ENCODE results near the gene DDX41. TPM values are rescaled to one million over a fixed set of nuclear protein-coding genes. Genes with fewer than 3 reads are reported as not detected.

Gene DDX41
- total and polyA plus RNA-seq, 2 of the 13 experiments (the other 11 are each of a cell fraction or from before 2014, with no cell fraction given): 62.8 to 105 TPM

- TF ChIP-seq ZHX2 (IDR thresholded peaks at IDR 0.05; ENCODE audit: low read depth) (no peak), ZHX2 (CRISPR knock-in tag; IDR thresholded peaks at IDR 0.05; ENCODE audit: borderline replicate concordance) (no peak), KAT2B (IDR thresholded peaks at IDR 0.05; ENCODE audit: borderline replicate concordance, low read depth, low read length) (no peak), RNF219 (CRISPR knock-in tag; IDR thresholded peaks at IDR 0.05) (no peak), PLSCR1 (CRISPR knock-in tag; IDR thresholded peaks at IDR 0.05; ENCODE audit: borderline replicate concordance) (no peak), NFIC (IDR thresholded peaks at IDR 0.05; ENCODE audit: low read length) (no peak), ZBTB39 (CRISPR knock-in tag; IDR thresholded peaks at IDR 0.05) (0 out of 2 replicates have a peak, but pooled peaks have one; percentile 8), DMAP1 (CRISPR knock-in tag; IDR thresholded peaks at IDR 0.05) (no peak), SPEN (CRISPR knock-in tag; IDR thresholded peaks at IDR 0.05; ENCODE audit: low read depth) (no peak), STAT5B (CRISPR knock-in tag; IDR thresholded peaks at IDR 0.05) (no peak), ZBTB44 (CRISPR knock-in tag; IDR thresholded peaks at IDR 0.05) (no peak), HMGA1 (CRISPR knock-in tag; conservative IDR thresholded peaks at IDR 0.05) (no peak)
These were observed 18.6 kb downstream of the DDX41 start (continued) for GRCh38 chr5:177498013-177498787.

Data from HepG2 (cell line).